Liver (tissue), 3 donors: Measurements from ENCODE around the gene DTD1.

Source experiments
- YY1 ChIP-seq: IDR thresholded peaks from 2 replicates; pipeline ENCODE4 v1.6.1; 2016; ENCODE audit warnings: antibody characterized with exemption, mild to moderate bottlenecking
- TF ChIP-seq, protein P1 (sequence below): fragments of 150-350 bp; IDR thresholded peaks from 2 replicates; pipeline ENCODE4 v1.5.1; 2017; ENCODE audit warnings: improper control_type of control experiment, low read depth, low read length; ENCODE audit not compliant: missing input control
- TF ChIP-seq, protein P2 (sequence below): IDR thresholded peaks from 2 replicates; pipeline ENCODE4 v1.6.1; 2016; ENCODE audit warnings: antibody characterized with exemption
- TF ChIP-seq, protein P3 (sequence below): IDR thresholded peaks from 2 replicates; pipeline ENCODE4 v1.6.1; 2016; ENCODE audit warnings: antibody characterized with exemption, mild to moderate bottlenecking
- donor health status: healthy.
- donor health status: healthy.

DNA sequence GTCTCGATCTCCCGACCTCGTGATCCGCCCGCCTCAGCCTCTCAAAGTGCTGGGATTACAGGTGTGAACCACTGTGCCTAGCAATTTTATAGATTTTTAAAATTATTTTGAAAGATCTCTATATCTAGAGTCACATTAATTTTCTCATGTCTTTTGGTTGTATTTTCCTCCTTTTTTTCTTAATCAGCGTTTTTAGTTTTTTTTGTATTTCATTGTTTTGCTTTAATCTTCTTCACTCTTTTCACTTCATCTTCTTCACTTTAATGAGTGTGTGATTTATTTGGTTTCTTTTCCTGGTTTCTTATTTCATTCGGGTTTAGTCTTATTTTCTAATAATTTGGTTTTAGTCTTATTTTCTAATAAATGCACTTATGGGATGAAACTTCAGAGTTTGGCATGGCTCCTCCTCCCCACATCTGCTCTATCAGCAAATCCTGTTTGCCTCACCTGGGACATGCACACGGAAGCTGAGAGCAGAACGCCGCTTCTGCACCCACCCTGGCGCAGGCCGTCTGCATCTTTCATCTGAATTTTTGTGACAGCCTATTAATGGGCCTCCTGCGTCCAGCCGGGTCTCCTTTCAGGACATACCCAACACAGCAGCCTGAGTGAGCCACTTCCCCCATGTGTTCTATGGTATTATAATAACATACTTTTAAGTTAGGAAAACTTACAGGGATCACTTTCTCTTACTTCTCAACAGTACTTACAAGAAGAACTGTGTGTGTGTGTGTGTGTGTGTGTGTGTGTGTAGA lies 35.5 kb downstream of the DTD1 start:
- TF ChIP-seq, protein P1, sequence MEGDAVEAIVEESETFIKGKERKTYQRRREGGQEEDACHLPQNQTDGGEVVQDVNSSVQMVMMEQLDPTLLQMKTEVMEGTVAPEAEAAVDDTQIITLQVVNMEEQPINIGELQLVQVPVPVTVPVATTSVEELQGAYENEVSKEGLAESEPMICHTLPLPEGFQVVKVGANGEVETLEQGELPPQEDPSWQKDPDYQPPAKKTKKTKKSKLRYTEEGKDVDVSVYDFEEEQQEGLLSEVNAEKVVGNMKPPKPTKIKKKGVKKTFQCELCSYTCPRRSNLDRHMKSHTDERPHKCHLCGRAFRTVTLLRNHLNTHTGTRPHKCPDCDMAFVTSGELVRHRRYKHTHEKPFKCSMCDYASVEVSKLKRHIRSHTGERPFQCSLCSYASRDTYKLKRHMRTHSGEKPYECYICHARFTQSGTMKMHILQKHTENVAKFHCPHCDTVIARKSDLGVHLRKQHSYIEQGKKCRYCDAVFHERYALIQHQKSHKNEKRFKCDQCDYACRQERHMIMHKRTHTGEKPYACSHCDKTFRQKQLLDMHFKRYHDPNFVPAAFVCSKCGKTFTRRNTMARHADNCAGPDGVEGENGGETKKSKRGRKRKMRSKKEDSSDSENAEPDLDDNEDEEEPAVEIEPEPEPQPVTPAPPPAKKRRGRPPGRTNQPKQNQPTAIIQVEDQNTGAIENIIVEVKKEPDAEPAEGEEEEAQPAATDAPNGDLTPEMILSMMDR = no peak
- TF ChIP-seq, protein P2, sequence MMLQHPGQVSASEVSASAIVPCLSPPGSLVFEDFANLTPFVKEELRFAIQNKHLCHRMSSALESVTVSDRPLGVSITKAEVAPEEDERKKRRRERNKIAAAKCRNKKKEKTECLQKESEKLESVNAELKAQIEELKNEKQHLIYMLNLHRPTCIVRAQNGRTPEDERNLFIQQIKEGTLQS = no peak
- TF ChIP-seq, protein P3, sequence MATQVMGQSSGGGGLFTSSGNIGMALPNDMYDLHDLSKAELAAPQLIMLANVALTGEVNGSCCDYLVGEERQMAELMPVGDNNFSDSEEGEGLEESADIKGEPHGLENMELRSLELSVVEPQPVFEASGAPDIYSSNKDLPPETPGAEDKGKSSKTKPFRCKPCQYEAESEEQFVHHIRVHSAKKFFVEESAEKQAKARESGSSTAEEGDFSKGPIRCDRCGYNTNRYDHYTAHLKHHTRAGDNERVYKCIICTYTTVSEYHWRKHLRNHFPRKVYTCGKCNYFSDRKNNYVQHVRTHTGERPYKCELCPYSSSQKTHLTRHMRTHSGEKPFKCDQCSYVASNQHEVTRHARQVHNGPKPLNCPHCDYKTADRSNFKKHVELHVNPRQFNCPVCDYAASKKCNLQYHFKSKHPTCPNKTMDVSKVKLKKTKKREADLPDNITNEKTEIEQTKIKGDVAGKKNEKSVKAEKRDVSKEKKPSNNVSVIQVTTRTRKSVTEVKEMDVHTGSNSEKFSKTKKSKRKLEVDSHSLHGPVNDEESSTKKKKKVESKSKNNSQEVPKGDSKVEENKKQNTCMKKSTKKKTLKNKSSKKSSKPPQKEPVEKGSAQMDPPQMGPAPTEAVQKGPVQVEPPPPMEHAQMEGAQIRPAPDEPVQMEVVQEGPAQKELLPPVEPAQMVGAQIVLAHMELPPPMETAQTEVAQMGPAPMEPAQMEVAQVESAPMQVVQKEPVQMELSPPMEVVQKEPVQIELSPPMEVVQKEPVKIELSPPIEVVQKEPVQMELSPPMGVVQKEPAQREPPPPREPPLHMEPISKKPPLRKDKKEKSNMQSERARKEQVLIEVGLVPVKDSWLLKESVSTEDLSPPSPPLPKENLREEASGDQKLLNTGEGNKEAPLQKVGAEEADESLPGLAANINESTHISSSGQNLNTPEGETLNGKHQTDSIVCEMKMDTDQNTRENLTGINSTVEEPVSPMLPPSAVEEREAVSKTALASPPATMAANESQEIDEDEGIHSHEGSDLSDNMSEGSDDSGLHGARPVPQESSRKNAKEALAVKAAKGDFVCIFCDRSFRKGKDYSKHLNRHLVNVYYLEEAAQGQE = no peak
- TF ChIP-seq YY1 = no peak
